ENCODE data around the gene SLC22A4.

Gene SLC22A4

DNA sequence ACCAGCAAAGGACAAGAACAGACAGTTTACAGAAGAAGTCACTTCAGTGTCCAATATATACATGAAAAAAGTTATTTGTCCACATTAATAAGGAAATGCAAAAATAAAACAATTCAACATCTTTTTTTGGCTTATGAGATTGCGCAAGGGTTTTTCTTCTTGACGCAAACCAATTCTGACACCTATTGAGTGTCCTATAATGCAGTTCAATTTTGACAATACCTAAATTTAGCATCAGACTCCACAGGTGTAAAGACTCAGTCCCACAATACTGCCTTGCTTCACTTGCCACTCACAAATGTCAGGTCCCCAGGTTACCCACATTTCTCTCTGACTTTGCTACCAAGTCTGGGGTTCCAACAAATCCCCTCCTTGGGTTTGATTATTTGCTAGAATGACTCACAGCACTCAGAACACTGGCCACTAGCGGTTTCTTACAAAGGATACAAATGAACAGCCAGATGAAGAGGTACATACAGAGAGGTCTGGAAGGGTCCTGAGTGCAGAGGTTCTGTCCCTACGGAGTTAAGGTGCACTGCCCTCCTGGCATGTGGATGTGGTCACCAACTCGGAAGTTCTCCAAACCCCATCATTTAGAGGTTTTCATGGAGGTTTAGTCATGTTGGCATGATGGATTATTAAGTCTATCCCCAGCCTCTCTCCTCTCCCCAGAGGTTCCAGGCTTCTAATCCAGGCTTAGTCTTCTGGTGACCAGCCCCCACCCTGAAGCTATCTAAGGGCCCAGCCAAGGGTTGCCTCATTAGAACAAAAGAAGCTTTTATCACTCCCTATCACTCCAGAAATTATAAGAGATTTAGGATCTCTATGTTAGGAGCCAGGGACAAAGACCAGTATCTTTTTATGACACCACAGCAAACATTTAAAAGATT, 48.3 kb downstream of the SLC22A4 start:
- Histone ChIP-seq H3K4me1 (ENCODE audit: control insufficient read depth, insufficient read depth, low read depth, low read length) (peaks cover 2% of the 10 kb centered on the region), H2AK5ac (ENCODE audit: low read length, severe bottlenecking) (no peak overlapping the region), H3K27ac (ENCODE audit: low read length, poor library complexity, severe bottlenecking) (no peak overlapping the region), H2BK15ac (ENCODE audit: low read depth, poor library complexity, severe bottlenecking) (no peak overlapping the region), H3K23ac (ENCODE audit: low read length in 2 of 2) (no peak overlapping the region), H3K27me3 (ENCODE audit: control insufficient read depth in 1 of 2, insufficient read depth in 1 of 2, low read length in 2 of 2) (no peaks in the 10 kb centered on the region), H3K4ac (ENCODE audit: low read depth in 1 of 2, low read length in 2 of 2) (no peak overlapping the region), H3K18ac (ENCODE audit: low read depth in 1 of 2, low read length in 2 of 2) (no peak overlapping the region), H2BK12ac (ENCODE audit: low read length in 2 of 2) (no peak overlapping the region), H3K79me1 (replicated peaks; ENCODE audit: low read length, poor library complexity, severe bottlenecking) (peaks cover 2% of the 10 kb centered on the region), H3K36me3 (ENCODE audit: control insufficient read depth in 1 of 2, insufficient read depth in 2 of 2, low read depth in 1 of 2, low read length in 2 of 2) (peaks cover 0 to 39% of the 10 kb centered on the region in 2 experiments), H3K9me3 (ENCODE audit: control insufficient read depth, low read length) (no peaks in the 10 kb centered on the region), H4K91ac (ENCODE audit: low read length) (no peak overlapping the region), H2AFZ (ENCODE audit: low read depth, low read length) (no peak overlapping the region), H2BK120ac (ENCODE audit: low read depth, low read length) (no peak overlapping the region), H2BK5ac (ENCODE audit: low read depth, low read length, poor library complexity, severe bottlenecking) (no peak overlapping the region), H3K14ac (ENCODE audit: low read length in 2 of 2) (no peak overlapping the region), H3K4me3 (ENCODE audit: insufficient read depth in 1 of 2, low read depth in 1 of 2, low read length in 2 of 2) (no peak overlapping the region), H3K9ac (ENCODE audit: low read length) (no peak overlapping the region), H4K8ac (ENCODE audit: low read length) (no peak overlapping the region), H3K4me2 (ENCODE audit: low read length, poor library complexity, severe bottlenecking) (peak overlapping the region; percentile 19)
- DNase-seq, result no peak
- 87% methylated on average over 4 of the region's 5 CpGs for WGBS

DNA sequence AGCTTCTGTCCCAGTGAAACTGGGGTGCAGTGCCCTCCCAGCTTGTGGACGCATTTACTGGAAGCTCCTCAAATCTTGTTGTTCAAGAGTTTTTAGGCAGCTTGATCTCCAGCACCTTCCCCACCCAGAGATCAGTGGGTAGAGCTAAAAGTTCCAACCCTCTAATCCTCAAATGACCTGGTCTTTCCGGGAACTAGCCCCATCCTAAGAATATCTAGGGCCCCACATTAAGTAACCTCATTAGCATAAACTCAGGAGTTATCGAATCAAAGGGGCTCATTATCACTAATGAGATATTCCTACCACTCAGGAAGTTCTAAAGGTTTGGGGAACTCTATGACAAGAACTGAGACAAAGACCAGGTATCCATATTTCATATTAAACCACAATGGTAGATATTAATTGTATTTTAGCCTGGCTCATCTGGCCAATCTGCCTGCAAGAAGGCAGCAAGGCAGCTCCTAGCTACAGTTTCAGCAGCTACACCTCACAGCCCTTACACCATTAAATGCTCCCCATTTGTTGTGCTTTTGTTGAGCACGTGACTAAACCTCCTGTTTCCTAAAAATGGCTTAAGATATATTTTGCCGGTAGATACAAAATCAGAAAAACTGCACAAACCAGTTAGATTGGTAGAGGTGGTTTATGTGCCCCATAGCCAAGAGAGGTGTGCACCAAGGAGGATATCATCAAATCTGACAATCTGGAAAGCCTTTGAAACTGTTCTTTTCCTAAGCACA, 50.8 kb downstream of the SLC22A4 start:
- H3K4me1 ChIP-seq (ENCODE audit: control insufficient read depth, insufficient read depth, low read depth, low read length), result peaks cover 2% of the 10 kb centered on the region
- H3K18ac ChIP-seq (ENCODE audit: low read depth in 1 of 2, low read length in 2 of 2), result no peak overlapping the region
- no peak overlapping the region for H2AFZ ChIP-seq (ENCODE audit: low read depth, low read length)
- H3K27ac ChIP-seq (ENCODE audit: low read length, poor library complexity, severe bottlenecking), result no peak overlapping the region
- H2BK12ac ChIP-seq (ENCODE audit: low read length in 2 of 2), result no peak overlapping the region
- H4K91ac ChIP-seq (ENCODE audit: low read length), result no peak overlapping the region
- DNase-seq, result no peak
- H3K4ac ChIP-seq (ENCODE audit: low read depth in 1 of 2, low read length in 2 of 2), result no peak overlapping the region
- no peak overlapping the region for H2BK120ac ChIP-seq (ENCODE audit: low read depth, low read length)
- no peak overlapping the region for H4K8ac ChIP-seq (ENCODE audit: low read length)
- no peaks in the 10 kb centered on the region for H3K27me3 ChIP-seq (ENCODE audit: control insufficient read depth in 1 of 2, insufficient read depth in 1 of 2, low read length in 2 of 2)
- no peak overlapping the region for H2AK5ac ChIP-seq (ENCODE audit: low read length, severe bottlenecking)
- no peak overlapping the region for H3K23ac ChIP-seq (ENCODE audit: low read length in 2 of 2)
- no peak overlapping the region for H3K4me2 ChIP-seq (ENCODE audit: low read length, poor library complexity, severe bottlenecking)
- peaks cover 9 to 32% of the 10 kb centered on the region in 2 experiments for H3K36me3 ChIP-seq (ENCODE audit: control insufficient read depth in 1 of 2, insufficient read depth in 2 of 2, low read depth in 1 of 2, low read length in 2 of 2)
- no peak overlapping the region for H3K9ac ChIP-seq (ENCODE audit: low read length)
- H2BK15ac ChIP-seq (ENCODE audit: low read depth, poor library complexity, severe bottlenecking), result no peak overlapping the region
- no peak overlapping the region for H2BK5ac ChIP-seq (ENCODE audit: low read depth, low read length, poor library complexity, severe bottlenecking)
- 88% methylated on average over 4 of the region's 5 CpGs for WGBS
- no peaks in the 10 kb centered on the region for H3K9me3 ChIP-seq (ENCODE audit: control insufficient read depth, low read length)
- no peaks in the 10 kb centered on the region for H3K79me1 ChIP-seq (replicated peaks; ENCODE audit: low read length, poor library complexity, severe bottlenecking)
- H3K14ac ChIP-seq (ENCODE audit: low read length in 2 of 2), result no peak overlapping the region
- no peak overlapping the region for H3K4me3 ChIP-seq (ENCODE audit: insufficient read depth in 1 of 2, low read depth in 1 of 2, low read length in 2 of 2)

DNA sequence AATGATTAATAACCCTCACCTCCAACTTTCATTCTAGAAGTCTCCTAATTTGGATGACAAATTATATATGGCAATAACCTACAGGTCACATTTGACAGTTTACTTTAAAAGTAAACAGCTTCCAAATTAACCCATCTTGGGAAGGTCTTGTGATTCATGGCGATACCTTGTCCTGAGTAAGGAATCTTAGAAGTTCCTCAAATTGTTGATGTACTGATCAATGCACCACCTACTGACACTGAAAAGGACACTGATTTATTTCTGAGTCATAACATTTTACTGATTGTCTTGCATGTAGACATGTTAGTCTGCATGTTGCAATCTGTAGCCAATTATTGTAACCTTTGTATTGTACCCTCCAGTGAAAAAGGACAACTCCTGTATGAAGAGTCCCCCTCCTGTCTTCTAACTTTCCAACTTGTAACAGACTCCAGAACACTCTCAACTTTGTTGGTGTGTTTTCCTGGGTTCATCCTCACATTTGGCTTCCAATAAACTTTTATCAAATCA, 59.3 kb downstream of the SLC22A4 start:
- Histone ChIP-seq H4K91ac (ENCODE audit: low read length) (no peak overlapping the region), H3K4me1 (ENCODE audit: control insufficient read depth, insufficient read depth, low read depth, low read length) (peaks cover 1% of the 10 kb centered on the region), H3K4ac (ENCODE audit: low read depth in 1 of 2, low read length in 2 of 2) (no peak overlapping the region), H2BK5ac (ENCODE audit: low read depth, low read length, poor library complexity, severe bottlenecking) (no peak overlapping the region), H3K4me2 (ENCODE audit: low read length, poor library complexity, severe bottlenecking) (no peak overlapping the region), H2AK5ac (ENCODE audit: low read length, severe bottlenecking) (no peak overlapping the region), H2AFZ (ENCODE audit: low read depth, low read length) (no peak overlapping the region), H3K9me3 (ENCODE audit: control insufficient read depth, low read length) (no peaks in the 10 kb centered on the region), H4K8ac (ENCODE audit: low read length) (no peak overlapping the region), H3K4me3 (ENCODE audit: insufficient read depth in 1 of 2, low read depth in 1 of 2, low read length in 2 of 2) (no peak overlapping the region), H3K36me3 (ENCODE audit: control insufficient read depth in 1 of 2, insufficient read depth in 2 of 2, low read depth in 1 of 2, low read length in 2 of 2) (peaks cover 3 to 19% of the 10 kb centered on the region in 2 experiments), H3K27ac (ENCODE audit: low read length, poor library complexity, severe bottlenecking) (no peak overlapping the region), H2BK15ac (ENCODE audit: low read depth, poor library complexity, severe bottlenecking) (no peak overlapping the region), H3K23ac (ENCODE audit: low read length in 2 of 2) (no peak overlapping the region), H3K27me3 (ENCODE audit: control insufficient read depth in 1 of 2, insufficient read depth in 1 of 2, low read length in 2 of 2) (peaks cover 0 to 4% of the 10 kb centered on the region in 2 experiments), H2BK120ac (ENCODE audit: low read depth, low read length) (no peak overlapping the region), H3K79me1 (replicated peaks; ENCODE audit: low read length, poor library complexity, severe bottlenecking) (no peaks in the 10 kb centered on the region), H3K9ac (ENCODE audit: low read length) (no peak overlapping the region), H2BK12ac (ENCODE audit: low read length in 2 of 2) (no peak overlapping the region), H3K18ac (ENCODE audit: low read depth in 1 of 2, low read length in 2 of 2) (no peak overlapping the region), H3K14ac (ENCODE audit: low read length in 2 of 2) (no peak overlapping the region)
- WGBS, result no CpG with 5 or more reads among the region's 1 CpG
- no peak for DNase-seq
